ENCODE measurements around the gene C2orf76. TPM values are rescaled to one million over a fixed set of nuclear protein-coding genes. Genes with fewer than 3 reads are reported as not detected.

C2orf76 gene
- total RNA-seq, 4 donors from 2014 or later = 5.3 to 19.9 (median 13.3) TPM

GRCh38 chr2:119291588-119292167 is 75.0 kb downstream of the C2orf76 start:
- DNase-seq = peak; percentile 10 to 19
- Histone ChIP-seq H3K4me1 (peaks cover 11 to 17% of the 10 kb centered on the region in 2 donors), H3K9me3 (no peaks in the 10 kb centered on the region), H3K4me3 (replicated peaks in 1 of 3) (no peak overlapping the region), H3K36me3 (no peaks in the 10 kb centered on the region), H3K27me3 (no peaks in the 10 kb centered on the region), H3K27ac (peak overlapping the region; percentile 1 to 72 (median 59))
- intact Hi-C loops (cut with DNase I) = no loop called here
- 77 to 83% methylated on average over 8 of the region's 8 CpGs for WGBS, 2 donors
- TF ChIP-seq POLR2A (IDR thresholded peaks at IDR 0.05) (no peak), CTCF (IDR thresholded peaks at IDR 0.05) (no peak)

DNA sequence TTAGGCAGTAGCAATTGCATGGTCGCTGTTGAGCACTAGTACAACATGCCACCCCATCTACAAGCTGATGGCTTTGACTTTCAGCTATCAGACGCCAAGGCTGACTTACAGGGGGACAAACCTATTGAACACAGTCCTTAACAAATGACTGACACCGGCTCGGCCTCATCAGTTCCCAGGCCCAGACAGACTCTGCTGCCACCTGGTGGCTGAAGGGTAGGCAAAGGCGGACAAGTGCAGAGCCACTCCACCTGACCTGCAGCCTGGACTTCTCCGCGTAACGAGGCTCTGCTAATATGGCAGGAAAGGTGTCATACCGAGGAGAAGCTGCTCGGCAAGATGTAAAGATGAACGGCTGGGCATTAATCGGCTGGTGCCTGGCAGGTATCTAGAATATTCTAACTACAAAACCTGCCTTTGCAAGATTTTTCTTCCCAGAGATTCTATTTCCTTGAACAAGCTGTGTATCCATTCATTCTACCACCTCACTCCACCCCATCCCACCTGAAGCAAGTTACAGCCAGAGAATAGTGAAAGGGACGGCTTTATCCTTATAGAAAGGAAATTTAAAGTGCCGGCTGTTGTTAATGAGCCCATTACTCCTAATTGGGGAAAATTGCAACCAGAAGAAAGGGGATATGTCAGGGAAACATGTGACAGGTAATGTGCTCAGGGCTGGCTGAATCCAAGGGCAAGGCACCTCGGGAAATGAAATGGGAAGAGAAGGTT is 75.6 kb downstream of the C2orf76 start:
- H3K4me1 ChIP-seq = peaks cover 11 to 17% of the 10 kb centered on the region in 2 donors
- no peaks in the 10 kb centered on the region for H3K27me3 ChIP-seq
- WGBS, 2 donors = 45 to 67% methylated on average over 15 of the region's 15 CpGs

GRCh38 chr2:119289642-119290041 is 77.0 kb downstream of the C2orf76 start:
- H3K4me3 ChIP-seq (replicated peaks in 1 of 3) = no peak overlapping the region
- DNase-seq = no peak
- intact Hi-C loops (cut with DNase I) = loop anchor here (5.0 to 10.0 kb wide), 2 partner anchors 67 to 405 kb away; partner anchors contain the start of gene STEAP3
- no peaks in the 10 kb centered on the region for H3K36me3 ChIP-seq
- no peaks in the 10 kb centered on the region for H3K27me3 ChIP-seq
- no peak overlapping the region for H3K27ac ChIP-seq
- 93 to 94% methylated on average over 6 of the region's 6 CpGs for WGBS, 2 donors
- peaks cover 11 to 17% of the 10 kb centered on the region in 2 donors for H3K4me1 ChIP-seq
- H3K9me3 ChIP-seq = no peaks in the 10 kb centered on the region
- no peak for TF ChIP-seq POLR2A (IDR thresholded peaks at IDR 0.05)
- TF ChIP-seq CTCF (IDR thresholded peaks at IDR 0.05) = no peak

More for the DNA sequence above, 75.6 kb downstream of the C2orf76 start:
- H3K27ac ChIP-seq = peak overlapping the region in 1 of 3 donors; percentile 72
- DNase-seq = peak; percentile 77 to 80
- intact Hi-C loops (cut with DNase I) = no loop called here
- no peak overlapping the region for H3K4me3 ChIP-seq (replicated peaks in 1 of 3)
- TF ChIP-seq CTCF (IDR thresholded peaks at IDR 0.05) = peak in 5 of 6 experiments; percentile 71 to 85 (median 77)
- TF ChIP-seq POLR2A (IDR thresholded peaks at IDR 0.05) = no peak
- no peaks in the 10 kb centered on the region for H3K36me3 ChIP-seq
- H3K9me3 ChIP-seq = no peaks in the 10 kb centered on the region

- H3K9me3 ChIP-seq = no peaks in the 10 kb centered on the region
- no peaks in the 10 kb centered on the region for H3K36me3 ChIP-seq
- 71 to 93% methylated on average over 10 to 11 of the region's 11 CpGs for WGBS, 2 donors
- no peak for DNase-seq
- peaks cover 14 to 21% of the 10 kb centered on the region in 2 donors for H3K4me1 ChIP-seq
- H3K27me3 ChIP-seq = no peaks in the 10 kb centered on the region
- no peak for TF ChIP-seq POLR2A (IDR thresholded peaks at IDR 0.05)
- TF ChIP-seq CTCF (IDR thresholded peaks at IDR 0.05) = no peak
- intact Hi-C loops (cut with DNase I) = loop anchor here (5.0 to 10.0 kb wide), 2 partner anchors 67 to 404 kb away; partner anchors contain the start of gene STEAP3
- H3K4me3 ChIP-seq (replicated peaks in 1 of 3) = no peak overlapping the region
- no peak overlapping the region for H3K27ac ChIP-seq
Measured at GRCh38 chr2:119289093-119289492, 77.5 kb downstream of the C2orf76 start.

GRCh38 chr2:119288576-119288975 is 78.1 kb downstream of the C2orf76 start:
- Histone ChIP-seq H3K27me3 (no peaks in the 10 kb centered on the region), H3K4me3 (replicated peaks in 1 of 3) (no peak overlapping the region), H3K27ac (no peak overlapping the region), H3K36me3 (no peaks in the 10 kb centered on the region), H3K4me1 (peaks cover 17 to 25% of the 10 kb centered on the region in 2 donors), H3K9me3 (no peaks in the 10 kb centered on the region)
- TF ChIP-seq CTCF (IDR thresholded peaks at IDR 0.05) (no peak), POLR2A (IDR thresholded peaks at IDR 0.05) (no peak)
- 84 to 91% methylated on average over 6 of the region's 6 CpGs for WGBS, 2 donors
- no peak for DNase-seq
- intact Hi-C loops (cut with DNase I) = loop anchor here (5.0 to 10.0 kb wide), 2 partner anchors 66 to 404 kb away; partner anchors contain the start of gene STEAP3

Measured in thyroid gland (tissue), 4 donors.